SIG-M5 (cell line): Measurements from ENCODE around the gene FARS2.
"Not testable (repeated sequence)": the region's sequence is repeated elsewhere in the genome, so short reads cannot be mapped to it uniquely, and the experiment has no call there.

ENCODE experiments used
- DNase-seq: peaks from one replicate; lab custom pipeline; 2025; lab: John Stamatoyannopoulos, UW

Gene FARS2

DNA sequence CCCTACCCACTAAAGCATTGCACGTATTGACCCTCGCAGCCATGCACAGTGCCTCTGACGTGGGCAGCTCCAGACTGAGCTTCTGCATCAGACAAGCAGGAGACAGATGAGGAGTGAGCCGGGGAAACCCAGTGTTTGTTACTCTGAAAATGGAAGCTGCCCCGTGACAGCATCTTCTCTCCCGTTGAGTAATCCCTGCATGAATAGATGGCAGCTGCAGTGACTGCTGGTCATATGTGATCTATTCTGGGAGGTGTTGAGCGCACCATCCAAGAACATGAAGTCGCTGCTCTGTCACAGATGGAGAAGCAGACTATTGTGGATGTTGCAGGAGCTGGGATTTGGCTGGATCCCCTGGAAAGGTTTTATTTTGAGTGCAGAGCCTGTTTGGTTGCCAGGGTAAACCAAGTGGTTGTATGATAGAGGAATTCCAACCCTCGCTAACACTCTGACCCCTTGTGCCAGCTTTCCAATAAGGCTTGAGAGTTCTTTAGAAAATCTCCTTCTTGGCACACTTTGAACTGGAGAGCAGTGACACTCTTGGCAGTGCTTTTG lies 503.2 kb downstream of the FARS2 start:
- DNase-seq = no peak

DNA sequence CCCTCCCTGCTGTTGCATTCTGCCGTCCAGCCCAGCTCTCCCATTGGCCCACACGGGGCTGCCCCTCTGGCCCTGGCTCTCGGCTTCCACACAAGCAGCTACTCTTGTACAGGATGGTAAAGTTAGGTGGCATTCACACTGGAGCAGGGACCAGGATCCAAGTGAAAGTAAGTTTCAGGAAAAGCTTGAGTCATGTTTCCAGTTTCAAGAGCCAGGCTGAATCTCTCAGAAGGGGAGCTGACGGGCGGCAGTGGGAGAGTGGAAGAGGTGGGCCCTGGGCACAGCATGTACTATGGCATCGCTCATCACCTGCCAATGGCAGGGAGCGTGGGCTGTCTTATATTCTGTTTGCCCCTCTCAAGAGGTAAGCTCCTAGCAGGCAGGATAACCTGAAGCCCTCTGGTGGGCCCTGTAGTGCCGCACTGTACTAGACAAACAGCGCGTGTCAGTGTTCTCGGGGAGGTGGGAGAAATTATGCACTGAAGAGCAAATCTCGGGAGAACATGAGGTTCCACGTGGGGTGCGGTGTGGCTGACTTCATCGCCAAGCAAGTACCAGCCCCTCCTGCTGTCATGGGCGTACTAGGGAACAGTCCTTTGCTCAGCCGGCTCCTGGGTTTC lies 503.9 kb downstream of the FARS2 start:
- no peak for DNase-seq

DNA sequence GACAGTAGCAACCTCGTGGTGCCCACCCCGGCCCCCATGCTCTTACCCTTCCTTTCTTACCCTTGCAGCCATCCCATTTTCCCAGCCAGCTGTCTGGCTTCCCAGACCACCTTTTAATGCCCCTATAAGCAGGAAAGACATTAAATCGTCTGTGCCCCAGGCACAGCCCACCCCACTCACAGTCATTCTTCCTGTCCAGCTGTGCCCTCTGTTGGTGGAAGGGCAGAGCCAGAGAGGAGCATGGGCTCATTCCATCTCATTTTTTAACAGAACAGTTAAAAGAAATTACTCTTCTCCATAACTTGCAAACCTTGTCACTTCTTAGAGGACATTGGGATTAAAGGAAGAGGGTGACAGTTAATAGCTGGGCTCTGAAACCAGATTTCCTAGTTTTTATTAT lies 504.9 kb downstream of the FARS2 start:
- DNase-seq = no peak

DNA sequence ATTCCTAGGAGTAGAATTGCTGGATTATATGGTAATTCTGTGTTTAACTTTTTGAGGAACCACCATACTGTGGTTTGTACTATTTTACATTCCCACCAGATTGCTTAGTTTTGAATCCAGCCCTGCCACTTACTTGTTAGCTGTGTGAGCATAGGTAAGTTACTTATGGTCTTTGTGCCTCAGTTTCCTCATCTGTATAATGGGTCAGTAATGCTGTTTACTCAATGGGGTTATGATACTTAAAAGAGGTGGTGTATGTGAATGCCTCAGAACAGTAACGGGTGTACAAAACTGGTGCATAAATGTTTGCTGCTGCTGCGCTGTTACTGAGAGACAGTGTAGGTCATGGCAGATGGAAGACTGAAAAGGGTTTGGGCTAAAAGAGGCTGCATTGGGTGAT lies 506.2 kb downstream of the FARS2 start:
- no peak for DNase-seq

DNA sequence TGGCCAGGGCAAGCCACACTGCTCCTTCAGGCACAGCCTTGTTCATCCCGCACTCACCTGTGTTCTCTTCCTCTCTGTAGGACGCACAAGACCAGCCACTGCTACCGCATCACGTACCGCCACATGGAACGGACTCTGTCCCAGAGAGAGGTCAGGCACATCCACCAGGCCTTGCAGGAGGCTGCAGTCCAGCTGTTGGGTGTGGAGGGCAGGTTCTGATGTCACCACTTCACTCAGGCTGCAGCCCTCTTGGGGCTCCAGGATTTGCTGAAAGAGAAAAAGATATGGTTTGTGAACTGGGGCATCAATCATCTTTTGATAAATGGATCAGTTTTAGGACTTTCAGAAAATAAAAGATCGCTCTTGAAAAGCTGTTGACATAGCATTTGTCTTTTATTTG lies 509.9 kb downstream of the FARS2 start:
- DNase-seq = no peak

DNA sequence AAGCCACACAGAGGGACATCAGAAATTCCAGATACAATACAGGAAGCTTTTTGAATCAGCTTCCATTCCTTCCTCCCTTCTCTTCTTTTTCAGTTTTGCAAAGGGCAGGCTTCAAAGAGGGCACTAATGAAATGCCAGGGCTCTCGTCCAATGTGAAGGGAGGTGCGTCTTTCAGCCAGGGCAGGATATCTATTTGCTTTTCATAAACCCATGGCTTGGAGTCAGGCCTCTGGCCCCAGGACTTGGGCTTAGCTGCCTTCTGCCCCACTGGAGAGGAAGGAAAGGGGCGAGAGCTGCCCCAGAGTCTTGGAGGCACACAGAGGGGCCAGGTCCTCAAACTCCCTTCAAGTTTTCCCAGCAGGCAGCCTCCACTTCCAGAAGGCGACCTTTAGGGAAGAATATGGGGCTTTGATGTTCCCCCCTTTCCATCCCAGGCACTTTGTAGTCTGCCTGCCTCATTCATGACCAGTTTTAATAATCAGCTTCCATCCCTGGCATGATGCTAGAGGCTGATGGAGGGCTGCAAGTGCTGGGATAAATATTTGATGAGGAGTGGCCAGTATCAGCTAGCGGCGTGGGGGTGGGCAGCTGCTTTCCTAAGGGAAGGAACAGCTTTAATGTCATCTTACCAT lies 510.6 kb downstream of the FARS2 start:
- no peak for DNase-seq

DNA sequence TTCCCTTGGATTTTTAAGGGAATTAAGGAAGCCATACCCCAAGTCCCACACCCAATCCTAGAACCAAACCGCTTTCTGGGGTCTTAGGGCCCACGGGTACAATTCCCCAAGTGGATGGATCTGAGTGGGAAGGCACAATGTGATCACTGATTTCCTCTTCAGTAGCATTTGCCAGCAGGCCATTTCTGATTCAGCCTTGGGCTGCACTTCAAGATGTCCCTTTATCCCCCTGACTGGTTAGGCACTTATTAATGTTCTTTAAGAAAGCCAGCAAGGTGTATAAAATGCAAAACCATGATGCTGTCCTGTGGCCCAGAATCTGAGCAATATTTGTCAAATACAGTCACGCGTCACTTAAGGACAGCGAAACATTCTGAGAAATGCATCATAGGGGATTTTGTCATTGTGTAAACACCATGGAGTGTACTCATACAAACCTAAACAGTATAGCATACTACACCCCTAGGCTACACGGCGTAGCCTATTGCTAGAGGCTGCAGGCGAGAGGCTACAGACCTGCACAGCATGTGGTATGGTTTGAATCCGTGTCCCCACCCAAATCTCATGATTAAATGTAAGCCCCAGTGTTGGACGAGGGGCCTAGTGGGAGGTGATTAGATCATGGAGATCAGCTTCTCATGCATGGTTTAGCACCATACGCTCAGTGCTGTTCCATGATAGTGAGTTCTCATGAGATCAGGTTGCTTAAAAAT lies 511.3 kb downstream of the FARS2 start:
- no peak for DNase-seq

DNA sequence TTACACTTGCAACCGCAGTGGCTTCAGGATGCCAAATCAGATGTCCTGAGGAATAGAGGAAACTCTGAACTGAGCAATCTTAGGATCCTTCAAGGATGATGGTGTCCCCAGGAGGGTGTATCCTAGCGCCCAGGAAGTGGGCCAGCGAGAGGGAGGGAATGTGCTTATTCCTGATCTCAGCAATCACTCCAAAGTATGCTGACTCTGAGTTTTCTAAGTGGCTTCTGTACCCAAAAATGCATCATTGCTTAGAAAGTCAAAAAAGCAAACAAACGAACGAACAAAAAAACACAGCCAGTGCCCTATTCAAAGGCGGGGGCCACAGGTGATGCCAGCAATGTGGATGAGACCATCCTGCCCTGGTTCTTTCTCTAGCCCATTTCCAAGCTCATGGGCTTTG lies 514.8 kb downstream of the FARS2 start:
- DNase-seq = no peak

DNA sequence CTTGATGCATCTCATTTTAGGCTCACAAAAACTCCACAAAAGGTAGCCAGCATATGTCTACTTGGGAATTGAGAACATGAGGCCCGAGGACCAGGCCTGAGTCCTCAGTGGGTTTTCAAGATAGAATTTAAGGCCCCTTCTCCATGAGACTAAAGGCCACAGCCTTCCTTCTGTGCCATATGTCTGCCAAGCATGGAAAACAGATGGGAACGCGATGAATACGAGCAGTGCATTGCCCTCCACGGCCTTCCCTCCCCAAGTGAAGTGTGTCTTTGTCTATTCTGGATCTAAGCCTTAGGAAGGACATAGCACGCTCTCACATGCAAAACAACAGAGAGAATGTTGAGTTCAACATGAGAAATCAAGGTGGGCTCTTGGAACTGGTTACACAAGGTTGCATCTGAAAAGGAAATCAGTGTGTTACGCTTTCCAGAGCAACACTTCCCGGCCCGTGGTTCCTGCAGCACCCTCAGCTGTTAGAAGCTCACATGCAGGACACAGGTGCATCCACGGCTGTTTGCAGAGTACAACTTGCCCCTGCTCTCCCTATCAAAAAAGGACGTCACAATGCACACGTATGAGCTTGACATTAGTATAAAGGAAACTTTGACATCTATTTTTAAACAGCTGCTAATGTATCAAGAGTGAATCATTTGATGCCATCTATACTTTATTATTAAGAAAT lies 515.5 kb downstream of the FARS2 start:
- no peak for DNase-seq

DNA sequence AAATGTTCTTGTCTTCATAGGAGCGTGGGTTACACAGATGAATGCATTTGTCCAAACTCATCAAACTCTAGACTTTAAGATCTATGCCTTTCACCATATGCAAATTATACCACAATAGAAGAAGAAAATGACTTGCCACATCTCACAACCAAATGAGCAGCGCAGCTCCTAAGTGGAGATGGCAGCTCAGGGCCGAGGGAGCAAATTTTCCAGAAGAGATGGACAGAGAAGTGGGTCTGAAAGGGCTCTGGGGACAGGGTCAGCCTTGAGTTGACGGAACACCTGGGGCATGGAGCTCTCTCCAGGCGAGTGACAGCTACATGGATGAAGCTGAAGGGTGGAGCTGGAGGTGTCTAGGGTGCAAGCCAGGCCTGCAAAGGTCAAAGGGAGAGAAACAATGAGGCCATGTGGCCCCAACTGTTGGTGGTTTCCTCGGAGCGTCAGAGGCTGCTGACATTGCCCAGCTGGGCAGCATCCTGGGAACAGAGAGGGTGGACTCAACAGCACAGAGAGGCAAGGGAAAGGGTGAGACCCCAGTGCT lies 517.1 kb downstream of the FARS2 start:
- DNase-seq = no peak

DNA sequence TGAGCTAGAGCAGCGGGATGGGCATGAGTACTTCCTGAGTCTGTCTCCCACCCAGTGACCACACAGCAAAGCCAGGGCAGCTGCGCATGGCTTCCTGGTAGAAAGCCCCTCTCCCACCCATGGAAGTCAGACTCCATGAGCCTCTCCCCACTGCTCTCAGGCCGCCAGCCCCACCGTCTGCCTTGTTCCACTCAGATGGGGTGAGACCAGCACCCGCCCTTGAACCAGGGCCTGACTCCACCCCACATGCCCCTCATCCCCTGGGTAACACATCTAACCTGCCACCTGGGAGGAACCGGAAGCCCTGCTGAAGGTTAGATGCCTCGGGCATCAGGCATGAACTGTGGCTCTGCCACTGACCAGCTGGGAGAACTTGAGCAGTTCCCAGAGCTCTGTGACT lies 517.6 kb downstream of the FARS2 start:
- DNase-seq = no peak

DNA sequence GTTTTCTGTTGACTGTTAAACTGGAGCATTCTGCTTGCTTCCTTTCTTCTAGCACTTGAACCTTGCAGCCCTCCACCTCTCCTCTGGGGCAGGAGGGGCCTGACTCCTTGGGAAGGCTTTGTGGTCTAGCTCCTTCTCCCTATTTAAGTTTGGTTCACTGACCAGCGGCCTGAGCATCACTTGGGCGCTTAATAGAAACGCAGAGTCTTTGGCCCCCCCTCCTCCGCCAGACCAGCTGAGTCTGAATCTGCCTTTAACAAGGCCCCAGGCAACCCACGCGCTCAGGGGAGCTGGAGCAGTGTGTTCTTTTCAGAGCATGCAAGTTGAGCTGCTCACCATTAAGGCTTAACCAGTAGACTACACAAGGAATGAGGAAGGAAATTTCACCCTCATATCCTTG lies 519.7 kb downstream of the FARS2 start:
- no peak for DNase-seq

DNA sequence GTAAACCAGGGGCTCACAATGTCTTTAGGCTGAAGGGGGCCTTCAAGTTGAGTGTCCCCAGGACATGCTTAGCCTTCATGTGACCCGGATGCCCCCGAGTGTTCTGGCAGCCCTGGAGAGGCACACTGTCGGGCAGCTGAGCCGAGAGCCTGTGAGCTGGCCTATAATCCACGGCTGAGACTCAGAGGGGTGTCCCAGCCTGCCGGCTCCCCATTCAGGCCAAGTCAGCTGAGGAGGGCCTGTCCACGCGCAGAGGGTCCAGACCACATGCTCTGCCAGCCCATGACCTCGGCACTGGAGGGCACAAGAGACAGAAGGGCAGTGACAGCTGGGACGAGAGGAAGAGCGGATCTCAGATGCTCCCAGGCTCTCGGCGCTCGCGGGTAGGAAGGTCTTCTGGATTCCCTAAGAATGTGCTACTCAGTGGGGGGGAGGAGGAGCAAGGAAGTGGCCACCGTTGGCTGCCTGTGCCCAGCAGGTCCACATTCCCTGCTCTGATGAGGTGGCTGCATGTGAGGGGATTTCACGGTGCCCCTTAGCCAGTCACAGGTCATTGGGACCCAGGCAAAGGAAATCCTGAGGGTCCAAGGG lies 520.7 kb downstream of the FARS2 start:
- no peak for DNase-seq

DNA sequence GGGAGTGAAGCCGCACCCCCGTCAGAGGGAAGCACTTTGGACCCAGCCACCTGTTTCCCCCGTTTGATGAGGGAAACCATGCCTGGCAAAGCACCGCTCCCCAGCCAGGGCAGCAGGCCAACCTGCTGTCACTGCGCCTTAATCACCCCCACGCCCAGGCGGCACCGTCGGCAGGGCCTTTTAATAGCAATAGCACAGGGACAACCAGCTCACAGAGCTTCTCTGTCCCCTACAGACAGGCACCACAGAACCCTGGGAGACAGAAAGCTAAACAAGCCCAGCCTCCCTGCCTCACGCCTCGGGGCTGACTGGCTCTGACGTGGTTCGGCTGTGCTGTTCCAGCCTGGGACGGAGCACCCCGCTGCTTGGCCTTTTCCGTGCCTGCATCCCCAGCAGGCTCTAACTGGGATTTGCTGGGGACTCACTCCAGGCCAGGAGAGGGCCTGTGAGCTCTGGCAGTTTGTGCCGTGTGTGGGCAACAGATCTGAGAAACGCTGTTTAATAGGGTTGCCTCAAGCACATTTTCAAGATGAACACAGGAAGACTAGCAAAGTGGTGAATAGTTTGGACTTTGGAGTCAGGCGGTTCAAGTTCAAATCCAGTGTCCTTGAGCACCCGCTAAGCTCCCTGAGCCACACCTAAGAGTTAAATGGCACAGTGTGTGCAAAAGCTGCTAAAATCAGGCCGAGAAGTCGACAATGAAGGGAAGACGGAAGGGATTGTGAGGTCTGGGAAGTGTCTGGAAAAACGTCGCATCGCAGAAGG lies 521.7 kb downstream of the FARS2 start:
- DNase-seq = no peak

DNA sequence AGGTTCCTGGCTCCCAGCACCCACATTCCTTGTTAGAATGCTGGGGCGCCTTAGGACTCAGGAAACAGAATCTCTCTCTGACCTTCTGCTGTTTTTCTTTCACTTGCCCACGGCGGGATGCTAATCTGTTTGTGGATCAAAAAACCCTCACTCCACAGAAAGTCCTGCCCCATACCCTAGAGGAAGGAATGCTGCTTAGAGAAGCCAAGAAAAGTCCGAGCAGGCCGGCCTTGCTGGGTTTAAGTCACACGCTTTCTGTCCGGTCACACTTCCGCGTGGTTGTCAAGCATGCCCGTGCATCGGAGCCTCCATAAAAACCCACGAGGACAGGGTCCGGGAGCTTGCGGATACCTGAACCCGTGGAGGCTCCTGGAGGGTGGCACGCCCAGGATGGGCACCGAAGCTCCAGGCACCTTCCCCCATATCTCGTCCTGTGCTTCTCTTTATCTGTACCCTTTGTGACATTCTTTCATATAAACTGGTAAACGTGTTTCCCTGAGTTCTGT lies 522.3 kb downstream of the FARS2 start:
- DNase-seq = no peak

DNA sequence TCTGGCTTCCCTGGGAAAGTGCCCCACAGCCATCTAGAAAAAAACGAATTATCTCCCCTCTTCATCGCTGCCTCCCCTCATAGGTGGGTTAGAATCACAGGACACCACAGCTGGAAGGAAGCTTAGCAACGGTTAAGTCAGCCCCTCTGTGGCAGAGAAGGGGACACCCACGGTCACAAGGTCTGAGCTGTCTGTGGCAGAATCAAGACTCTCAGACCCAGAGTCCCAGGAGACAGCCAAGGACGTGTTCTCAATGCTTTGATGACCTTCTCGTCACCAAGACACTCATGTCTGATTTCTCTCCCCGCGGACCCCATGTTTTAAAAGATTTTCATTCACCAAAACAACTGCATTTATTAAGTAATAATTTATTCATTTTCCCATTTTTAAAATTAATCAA lies 523.9 kb downstream of the FARS2 start:
- DNase-seq = no peak

DNA sequence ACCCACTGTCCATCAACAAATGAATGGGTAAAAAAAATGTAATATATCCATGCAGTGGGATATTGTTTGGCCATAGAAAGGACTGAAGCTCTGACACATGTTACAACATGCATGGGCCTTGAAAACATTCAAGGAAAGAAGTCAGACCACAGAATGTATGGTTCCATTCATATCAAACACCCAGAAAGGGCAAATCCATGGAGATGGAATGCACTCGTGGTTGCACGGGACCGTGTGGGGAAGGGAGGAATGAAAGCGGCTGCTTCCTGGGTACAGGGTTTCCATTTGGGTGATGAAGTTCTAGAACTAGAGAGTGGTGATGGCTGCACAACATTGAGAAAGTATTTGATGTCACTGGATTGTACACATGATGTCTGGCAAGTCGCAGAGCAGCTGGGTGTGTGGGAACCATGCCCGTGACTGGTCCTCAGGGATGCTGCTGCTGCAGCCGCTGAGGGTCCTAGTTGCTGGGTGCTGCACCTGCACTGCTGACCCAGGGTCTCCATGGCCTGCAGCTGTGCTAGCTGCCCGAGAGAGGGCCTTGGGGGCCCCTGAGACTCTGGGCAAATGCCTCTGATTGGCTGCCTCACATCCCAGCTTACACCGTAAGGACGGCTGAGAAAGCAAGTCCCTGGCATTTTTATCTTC lies 525.1 kb downstream of the FARS2 start:
- no peak for DNase-seq

DNA sequence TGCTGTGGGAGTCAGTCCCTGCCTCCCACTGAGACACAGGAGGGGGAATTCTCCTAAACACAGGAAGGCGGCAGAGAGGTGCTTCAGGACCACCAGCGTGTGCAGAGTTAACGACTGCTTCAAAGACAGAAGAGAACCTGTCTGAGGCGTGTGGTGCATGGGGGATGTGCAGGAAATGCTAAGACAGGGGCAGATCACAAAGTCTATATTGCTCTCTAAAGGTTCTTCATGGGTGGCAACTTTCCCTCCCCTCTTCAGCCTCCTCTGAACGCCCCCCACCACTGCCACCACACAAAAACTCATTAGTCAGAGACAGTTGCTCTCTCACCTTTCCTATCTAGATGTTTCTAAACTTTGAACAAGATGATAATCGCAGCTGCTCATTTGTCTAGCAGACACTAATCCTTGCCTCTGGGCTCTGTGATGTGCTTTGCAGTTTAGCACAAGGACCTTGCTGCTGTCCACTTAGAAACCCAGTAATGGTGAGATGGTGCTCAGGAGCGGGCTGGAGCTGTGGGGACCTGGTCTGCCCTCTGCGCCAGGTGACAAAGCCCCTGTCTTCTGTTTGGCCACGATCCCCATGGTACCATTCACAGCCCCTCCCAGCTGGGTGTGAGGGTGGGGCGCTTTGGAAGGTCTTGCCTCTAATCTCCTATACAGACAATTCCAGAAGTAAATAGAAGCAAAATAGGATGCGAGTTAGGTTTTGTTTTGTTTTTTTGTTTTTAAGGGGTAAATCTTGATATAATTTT lies 525.8 kb downstream of the FARS2 start:
- DNase-seq = no peak

DNA sequence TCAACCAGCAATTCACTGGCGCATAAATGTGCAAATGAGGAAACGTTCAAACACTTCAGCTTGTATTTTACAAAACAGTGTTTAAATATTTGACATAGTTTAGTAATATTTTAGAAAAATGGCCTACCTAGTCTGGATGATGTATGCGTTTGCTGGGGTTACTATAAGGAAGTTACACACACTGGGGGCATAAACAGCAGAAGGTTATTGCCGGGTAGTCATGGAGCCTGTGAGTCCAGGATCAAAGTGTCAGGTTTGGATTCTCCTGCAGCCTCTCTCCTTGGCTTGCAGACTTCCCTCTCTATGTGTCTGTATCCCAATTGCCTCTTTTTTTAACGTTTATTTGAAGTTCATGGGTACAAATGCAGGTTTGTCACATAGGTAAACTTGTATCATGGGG lies 528.1 kb downstream of the FARS2 start:
- not testable (repeated sequence) for DNase-seq

DNA sequence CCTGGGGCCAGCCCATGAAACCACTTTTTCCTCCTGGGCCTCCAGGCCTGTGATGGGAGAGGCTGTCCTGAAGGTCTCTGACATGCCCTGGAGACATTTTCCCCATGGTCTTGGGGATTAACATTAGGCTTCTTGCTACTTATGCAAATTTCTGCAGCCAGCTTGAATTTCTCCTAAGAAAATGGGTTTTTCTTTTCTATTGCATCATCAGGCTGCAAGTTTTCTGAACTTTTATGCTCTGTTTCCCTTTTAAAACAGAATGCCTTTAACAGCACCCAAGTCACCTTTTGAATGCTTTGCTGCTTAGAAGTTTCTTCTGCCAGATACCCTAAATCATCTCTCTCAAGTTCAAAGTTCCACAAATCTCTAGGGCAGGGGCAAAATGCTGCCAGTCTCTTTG lies 535.2 kb downstream of the FARS2 start:
- not testable (repeated sequence) for DNase-seq
